EH (cell line): Measurements from ENCODE around the gene MEN1.

Experiments used
- DNase-seq: peaks from one replicate; pipeline ENCODE4 v3.0.0-alpha.2; 2015; ENCODE audit warnings: low read depth

MEN1 gene

DNA sequence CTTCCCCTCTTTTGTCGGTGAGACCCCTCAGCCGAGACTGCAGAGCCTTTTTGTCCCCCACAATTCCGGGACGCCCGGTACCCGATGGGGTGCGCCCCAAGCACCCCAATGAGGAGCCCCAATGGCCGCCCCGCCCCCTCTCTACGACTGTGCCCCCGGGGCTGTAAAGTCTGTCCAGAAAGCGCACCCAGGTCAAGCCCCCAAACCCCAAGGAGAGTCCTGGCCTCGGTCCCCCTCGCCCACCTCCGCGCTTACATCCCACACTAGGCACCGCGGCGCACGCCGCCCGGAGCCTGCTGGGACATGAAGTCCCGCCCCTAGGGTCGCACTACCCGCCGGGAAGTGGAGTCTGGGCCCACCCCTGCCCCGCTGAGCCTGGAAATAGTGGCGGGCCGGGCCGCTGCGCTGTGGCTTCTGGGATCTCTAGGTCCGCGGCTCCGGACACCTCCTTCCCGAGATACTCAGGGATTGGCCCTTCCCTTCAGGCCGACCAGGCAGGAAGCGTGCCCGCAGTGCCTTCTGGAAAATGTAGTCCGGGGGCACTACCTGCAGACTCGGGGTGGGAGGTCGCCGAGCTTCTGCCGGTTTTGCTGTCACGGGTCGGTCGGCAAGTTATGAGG, at the start of gene MEN1:
MEN1 (minus strand) TSS at position 281 of the 620 bp plus-strand sequence. CDS start 442 bp downstream, outside the sequence.
- DNase-seq: peak; percentile 96

DNA sequence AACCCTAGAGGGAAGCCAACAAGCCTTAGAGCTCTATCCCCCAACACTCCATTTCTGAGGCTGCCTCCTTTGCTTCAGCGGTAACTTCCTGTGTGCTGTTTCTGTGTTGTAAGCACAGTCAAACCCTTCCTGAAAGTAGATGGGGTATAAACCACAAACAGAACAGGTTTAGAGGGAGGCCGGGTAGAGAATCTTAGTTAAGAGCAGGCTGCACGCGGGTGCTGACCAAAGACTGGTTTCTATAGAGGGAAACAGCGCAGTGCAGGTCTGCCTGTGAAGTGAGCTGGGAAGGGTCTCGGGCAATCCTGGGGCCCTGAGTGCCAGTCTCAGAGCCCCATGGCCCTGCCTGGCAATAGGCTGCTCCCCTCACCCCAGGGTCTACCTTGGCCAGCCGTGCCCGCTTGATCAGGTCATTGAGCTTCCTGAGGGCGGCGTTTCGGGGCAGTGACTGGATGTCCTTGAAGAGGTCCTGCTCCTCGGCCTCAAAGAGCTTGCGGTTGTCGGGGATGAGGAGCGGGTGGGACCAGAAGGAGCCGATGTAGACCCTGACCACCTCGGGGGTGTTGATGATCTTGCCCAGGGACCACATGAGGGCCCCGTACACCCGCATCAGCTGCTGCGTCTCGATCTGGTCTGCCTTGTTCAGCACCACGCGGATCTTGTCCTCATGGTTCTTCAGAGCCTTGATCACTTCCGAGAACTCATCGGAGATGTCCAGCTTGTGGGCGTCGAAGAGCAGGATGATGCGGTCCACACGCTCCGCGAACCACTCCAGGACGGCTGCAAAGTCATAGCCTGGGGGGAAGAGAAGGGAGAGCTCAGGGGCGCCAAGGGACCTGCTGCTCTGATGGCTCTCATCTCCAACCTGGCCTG, 49.4 kb upstream of the MEN1 start:
- no peak for DNase-seq

DNA sequence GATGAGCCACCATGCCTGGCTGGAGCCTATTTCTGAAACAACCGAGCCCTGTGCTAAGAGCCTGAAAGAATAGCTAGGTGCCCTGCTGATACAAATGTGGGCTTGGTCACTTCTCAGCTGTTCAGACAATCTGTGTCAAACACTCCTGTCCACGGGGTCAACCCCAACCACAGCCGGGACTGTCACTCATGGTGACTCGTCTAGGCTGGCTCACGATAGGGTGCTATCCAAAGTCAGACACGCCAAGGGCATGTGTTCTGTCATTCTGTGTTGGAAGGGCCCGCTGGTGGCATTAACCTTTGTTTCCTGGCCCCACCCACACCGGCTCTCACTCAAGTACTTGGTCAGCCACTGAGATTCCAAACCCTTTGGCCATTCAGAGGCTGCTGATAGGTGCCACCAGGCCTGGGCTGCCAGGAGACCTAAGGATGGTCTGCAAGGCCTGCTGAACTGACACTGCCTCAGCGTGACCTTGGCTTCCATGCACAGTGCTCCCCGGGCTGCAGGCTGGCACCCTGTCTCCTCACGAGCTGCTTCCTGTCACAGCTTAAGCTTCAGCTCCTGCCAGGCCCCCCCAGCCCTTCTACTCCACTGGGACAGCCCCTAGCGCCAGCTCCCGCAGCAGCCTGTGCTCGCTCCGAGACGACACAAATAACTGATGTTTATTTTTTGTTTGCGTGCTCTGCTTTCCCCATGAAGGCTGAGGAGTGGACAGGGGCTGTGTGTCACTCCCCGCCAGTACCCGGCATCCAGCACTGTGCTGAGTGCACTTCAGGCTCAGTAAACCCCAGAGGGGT, 48.3 kb upstream of the MEN1 start:
- no peak for DNase-seq

DNA sequence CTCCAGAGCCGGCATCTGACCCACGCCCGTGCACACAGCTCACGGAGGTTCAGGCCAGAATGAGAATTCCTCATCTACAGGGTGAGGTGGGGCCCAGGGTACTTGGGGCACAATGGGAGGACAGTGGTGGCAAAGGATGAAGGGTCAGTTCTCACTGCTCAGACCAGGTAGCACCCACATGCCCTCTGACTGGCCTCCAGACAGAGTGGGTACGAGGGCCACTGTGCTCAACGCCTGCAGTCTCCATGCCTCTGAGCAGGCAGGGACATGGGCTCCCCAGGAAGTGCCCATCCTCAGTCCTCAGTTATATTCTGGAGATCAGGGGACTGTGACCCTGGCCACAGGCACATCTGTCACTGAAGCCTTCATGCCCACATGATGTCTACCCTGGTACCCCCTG, 47.1 kb upstream of the MEN1 start:
- no peak for DNase-seq

DNA sequence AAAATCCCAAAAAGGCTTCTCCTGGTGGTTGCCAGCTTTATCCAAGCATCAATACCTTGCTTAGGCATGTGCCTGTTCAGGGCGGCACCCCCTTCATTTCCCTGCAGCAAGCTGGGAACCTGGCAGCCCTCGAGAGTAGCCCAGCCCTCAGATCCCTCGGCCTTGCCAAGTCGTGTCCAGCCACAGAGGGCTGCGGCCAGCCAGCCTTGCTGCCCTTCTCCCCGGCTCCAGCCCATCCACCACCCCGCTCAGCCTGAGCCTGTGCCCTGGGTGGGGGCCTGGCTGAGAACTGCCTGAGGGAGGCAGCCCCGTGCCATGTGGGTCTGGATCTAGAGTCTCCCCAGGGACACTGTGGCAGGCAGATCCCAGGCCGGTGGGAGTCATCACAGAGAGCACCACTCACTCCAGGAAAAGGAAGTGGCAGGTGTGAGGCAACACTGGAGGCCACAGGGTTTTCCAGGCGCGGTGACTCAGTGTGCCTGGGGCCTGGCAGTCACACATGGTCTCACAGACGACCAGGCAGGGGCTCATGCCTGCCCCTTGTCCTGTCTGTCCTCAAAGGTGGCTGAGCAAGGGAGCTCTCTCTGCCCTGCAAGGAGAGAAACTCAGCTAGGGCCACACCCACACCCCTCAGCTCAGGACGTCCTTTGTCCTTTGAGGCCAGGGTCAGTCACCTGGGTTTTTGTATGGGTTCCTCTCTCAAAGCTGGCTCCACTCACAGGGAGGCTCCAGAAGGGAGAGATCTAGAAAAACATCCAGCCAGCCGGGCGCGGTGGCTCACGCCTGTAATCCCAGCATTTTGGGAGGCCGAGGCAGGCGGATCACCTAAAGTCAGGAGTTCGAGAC, 46.3 kb upstream of the MEN1 start:
- DNase-seq: peak; percentile 90

DNA sequence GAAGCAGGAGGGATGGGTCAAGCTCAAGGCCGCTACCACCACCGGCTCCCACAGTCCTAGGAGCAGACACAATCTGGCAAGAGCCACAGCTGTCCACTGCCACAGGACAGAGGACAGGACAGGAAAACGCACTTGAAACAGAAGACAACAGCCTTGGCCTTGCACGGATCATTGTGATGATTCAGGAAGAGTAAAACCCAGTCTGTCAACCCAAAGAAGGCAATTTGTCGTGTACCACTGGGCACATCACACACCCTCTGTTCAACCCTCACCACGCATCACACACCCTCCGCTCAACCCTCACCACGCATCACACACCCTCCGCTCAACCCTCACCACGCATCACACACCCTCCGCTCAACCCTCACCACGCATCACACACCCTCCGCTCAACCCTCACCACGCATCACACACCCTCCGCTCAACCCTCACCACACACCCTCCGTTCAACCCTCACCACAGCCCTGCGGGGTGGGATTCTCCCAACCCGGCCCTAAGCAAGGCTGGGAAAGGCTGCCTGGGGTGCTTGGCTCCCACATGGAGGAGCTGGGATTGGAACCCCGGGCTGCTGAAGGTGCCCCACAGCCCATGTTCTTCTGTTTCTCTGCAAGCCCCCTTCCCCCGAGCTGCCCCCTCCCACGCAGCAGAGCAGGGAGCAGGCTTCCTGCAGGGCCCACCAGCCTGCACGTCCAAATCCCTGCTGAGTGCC, 45.4 kb upstream of the MEN1 start:
- DNase-seq: no peak

DNA sequence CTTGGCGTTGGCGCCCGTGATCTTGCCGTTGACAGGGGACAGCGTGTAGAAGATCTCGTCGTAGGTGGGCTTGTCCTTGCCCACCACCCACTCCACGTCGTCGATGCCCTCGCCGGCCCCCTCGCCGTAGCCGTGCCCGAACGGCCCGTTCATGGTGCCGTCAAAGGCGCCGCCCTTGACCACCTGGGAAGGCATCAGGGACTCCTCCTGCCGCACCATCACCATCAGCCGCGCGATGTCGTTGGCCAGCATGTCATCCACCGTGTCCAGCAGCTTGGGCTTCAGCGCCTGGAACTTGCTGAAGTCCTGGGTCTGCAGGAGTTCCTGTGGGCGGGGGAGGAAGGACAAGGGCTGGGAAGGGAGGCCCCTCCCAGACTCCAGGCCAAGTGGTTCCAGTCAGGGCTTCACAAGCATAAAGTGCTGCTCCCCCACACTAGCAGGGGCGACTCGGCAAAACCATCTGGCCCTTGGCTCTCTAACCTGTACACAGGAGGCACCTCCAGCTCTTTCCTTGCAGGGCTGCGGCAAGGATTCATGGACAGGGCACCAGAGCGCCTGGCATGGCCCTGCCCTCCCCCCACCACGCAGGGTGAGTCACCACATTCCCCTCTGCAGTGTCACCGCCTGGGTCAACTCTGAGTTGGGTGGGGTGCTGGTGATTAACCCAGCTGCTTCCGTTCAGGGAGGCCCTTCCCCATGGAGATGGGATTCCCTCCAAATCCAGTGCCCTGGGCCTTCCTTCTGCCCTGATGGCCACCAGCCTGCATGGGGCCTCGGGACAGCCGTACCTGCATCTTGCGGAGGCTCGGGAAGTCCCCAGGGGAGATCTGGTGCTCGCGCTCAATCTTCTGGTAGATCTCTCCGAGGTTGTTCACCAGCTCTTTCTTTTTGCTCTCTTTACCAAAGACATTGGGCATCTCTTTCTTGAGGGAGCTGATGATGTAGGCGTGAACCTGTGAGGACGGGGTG, 44.5 kb upstream of the MEN1 start:
- peak; percentile 97 for DNase-seq

DNA sequence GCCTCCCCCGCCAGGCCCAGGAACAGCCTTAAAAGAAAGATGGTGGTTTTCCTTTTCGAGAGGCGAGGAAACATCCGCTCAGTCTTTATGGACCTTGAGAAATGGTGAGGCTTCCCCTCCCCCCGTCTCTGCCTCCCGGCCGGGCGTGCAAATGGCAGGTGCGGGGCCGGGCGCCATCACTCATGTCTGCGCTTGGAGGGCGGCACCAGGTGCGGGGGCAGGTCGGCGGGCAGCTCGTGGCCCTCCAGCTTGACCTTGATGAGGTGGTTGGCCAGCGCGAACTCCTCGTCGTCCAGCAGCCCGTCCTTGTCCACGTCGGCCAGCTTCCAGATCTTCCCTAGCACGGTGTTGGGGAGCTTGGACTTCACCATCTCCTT, 43.8 kb upstream of the MEN1 start:
- no peak for DNase-seq

DNA sequence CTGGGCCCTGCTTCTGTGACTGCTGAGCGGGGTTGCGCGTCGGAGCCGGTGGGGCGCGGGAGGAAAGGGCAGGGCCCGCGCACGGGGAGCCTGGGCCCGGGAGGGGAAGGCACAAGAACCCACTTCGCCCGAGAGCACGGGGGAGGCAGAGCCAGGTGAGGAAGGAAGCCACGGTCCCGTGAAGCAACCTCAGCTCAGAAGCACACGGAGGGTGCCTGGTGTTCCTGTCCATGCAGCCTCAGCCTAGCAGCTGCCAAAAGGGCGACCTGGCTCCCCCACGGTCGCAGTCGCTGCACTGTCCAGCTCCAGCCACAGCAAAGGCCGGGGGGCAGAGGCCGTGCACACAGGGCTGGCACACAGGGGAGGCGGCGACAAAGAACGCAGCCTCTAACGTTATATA, 43.4 kb upstream of the MEN1 start:
- DNase-seq: no peak

DNA sequence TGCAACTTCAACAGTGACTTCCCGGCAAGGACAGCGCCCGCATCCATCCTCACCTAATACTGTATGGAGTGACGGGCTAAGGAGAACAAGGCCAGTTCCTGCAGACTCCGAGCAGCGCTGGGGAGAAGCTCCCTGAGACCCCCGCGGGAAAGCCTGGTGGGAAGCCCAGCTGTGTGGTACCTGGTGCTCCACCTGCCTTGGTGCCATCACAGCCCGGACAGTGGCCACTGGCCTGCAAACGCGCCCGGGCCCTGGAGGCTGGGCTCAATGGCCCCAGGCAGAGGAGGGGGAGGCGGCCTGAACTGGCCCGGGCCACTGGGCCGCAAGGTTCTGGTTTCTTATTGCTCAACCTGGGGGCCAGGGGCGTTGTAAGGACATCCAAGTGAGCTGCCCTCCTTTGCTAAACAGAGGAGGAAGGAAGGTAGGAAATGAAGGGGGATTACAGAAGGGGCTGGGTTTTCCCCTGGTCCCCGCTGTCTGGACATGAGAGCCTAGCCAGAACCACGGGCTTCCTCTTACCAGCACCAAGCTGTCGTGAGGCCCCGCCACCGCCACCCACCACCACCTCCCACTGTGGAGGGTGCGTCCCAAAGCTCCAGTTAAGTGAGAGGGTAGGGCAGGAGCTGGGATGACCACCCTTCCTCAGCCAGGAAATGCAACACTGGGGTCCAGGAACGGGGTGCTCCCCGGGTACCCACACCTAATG, 42.6 kb upstream of the MEN1 start:
- no peak for DNase-seq

DNA sequence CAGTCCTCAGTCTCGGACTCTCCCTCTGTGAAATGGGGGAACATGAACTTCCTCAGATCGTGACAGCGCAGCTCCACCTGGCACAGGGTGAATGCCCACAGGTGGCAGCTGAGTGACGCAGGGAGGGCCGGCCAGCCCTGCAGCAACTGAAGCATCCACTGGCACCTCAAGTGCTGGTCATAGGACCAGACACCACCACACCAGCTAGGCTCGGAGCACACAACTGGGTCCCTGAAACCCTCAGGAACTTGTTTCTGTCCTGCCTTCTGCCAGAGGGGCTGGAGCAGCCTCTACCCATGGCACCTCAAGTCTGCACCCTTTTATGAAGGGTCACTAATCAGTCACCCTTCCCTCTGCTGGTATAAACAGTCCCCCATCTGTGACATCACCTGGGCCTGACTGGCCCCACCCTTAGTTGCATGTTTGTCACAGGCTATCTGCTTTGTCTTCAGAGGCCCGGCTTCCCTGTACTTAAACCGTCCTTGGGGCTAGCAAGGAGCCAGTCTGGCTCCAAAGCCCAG, 41.5 kb upstream of the MEN1 start:
- no peak for DNase-seq

DNA sequence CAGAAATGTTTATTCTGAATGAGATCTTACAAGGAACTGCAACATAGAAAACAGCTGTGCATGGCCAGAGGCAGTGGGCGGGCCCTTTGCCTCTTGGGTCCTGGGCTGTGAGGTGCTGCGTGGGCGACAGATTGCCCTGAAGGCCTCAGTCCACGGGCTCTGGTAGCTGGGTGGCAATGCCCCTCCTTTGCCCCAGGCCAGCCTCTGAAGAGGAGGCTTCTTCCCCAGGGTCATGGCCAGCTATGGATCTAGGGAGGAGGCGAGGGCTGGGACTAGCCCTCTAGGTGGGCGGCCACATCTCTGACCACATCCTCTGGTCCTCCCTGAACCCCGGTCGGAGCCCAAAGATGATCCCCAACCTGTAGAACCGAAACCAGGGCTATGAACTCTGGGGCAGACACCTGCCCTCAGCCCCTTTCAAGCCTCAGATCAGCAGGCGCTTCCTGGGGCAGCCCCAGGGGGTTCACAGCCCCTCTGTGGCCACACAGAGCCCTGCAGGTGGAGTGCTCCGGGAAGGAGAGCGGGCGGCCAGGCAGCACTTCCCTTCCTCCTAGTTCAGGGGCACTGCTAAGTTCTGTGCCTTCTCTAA, 40.7 kb upstream of the MEN1 start:
- peak; percentile 55 for DNase-seq

DNA sequence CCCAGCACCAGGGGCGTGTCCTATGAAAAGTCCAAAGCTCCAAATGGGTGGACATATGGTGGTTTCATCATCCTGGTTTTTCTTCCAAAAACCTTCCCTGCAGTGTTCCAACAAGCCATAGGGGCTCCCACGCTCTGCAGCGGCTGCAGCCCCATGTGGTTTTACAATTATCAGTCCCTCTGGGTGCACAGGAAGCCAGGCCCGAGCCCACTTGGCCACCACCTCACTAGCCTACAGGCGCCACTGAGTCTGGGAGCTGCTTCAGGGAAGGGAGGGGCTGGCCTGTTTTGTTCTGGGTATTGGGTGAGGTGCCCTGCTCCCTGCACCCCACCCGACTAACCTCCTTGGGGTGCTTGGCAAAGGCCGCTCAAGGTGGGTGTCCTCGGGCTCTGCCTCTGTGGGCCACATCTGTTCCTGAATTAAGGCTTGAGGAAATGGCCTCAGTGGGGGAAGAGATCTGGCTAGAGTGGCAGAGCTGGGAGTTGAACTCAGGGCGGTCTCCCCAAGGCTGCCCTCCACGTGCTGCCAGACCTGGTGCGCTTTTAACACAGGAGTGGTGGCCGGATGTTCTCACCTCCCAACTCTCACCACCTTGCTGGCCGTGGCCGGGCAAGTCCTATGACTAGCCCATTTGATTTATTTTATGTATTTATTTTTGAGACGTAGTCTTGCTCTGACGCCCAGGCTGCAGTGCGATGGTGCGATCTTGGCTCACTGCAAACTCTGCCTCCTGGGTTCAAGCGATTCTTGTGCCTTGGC, 39.4 kb upstream of the MEN1 start:
- DNase-seq: peak; percentile 44

DNA sequence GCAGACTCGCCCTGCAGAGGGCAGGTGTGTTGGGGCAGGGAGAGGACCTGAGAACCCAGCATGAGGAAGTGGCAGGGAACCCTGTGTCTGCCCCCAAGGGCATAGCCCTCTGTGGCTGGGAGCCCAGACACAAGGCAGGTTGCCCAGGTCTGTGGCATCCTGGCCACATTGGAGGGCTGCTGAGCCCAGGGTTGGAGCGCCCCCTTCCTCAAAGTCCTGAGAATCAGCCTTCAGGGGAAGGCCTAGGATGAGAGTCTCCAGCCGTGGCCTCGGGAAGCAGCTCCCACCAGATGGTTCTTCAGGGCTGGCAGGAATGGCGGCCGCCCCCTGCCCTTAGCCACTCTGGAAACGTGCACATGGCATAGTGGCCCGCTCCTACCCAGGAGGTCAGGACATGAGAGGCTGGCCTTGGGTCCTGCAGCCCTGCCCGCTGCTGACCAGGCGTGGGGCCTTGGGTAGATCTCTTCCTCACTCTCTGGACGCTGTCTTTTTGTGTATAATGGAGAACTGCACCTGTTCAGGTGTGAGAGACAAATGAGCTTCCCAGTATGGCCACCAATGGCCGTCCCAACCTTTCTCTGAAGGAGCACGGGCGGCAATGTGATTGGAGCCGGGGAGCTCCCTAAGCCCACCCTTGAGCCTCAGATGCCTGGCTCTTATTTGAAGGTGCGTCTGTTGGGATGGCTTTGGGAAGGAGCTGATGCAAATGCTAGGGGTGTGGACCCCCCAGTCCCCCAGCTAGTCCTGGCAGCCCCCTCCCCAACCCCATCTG, 38.7 kb upstream of the MEN1 start:
- DNase-seq: no peak

DNA sequence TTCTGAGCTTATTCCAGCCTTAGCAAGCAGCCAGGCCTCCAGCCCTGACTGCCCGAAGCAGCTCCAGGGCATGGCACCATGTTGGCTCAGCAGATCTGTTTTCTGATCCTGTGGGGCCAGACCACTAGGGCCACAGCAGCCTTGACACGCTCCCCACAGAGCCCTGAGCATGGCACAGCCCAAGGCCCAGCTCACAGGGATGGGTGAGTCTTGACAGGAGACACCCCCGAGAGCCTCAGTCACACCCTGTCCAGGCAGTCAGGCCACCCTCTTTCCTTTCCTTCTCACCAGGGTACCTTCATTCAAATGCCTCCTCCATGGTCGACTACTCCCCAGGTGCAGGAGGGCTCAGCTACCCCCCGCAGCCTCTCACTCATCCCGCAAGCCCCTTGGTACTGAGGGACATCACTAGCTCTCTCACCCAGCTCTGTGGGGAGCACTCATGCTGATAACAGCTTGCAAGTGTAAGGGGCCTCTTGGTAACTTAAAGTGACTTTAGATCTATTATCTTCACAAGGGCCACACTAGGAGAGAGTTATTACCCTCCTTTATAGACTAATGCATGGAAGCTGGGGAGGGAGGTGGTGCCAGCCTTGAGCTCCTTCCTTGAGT, 38.0 kb upstream of the MEN1 start:
- no peak for DNase-seq

DNA sequence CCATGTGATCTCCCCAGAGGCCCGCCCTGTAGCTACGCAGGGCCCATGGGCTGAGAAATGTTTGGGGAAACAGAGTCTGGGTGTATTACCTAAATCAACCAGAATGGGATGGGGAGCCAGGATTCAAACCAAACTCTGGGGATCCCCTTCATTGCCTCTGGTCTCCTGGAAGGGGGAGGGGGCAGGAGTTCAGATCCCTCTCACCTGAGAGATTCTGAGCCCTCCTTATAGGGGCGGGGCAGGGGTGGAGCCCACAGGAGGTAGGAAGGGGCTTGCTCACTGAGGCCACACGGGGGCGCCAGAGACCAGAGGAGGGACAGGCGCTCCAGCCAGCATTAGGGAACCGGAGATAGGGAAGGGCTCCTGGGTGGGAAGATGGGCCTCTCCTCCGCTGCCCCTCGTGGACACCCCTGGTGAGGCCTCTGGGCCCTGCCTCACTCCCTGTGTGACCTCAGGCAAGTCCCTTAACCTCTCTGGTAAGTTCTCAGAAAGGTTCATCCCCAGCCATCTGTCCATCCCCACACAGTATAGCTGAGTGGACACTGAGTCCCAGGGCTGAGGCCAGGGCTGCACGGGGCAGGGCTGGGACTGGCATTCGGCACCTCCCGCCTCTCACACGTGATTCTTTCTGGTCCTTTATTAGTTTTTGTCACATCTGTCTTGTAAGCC, 36.8 kb upstream of the MEN1 start:
- DNase-seq: peak; percentile 90
